GM20431 (cell line): ENCODE data around the gene WNT9A.

Experiments used
- in situ Hi-C: fragments of 300-500 bp; cut with MseI, MboI; formaldehyde crosslinking; loops from one replicate; pipeline ENCODE4 v1.15.0; 2020; ENCODE audit warnings: low sequenced_read_pairs; ENCODE audit not compliant: unreplicated experiment

Gene WNT9A

DNA sequence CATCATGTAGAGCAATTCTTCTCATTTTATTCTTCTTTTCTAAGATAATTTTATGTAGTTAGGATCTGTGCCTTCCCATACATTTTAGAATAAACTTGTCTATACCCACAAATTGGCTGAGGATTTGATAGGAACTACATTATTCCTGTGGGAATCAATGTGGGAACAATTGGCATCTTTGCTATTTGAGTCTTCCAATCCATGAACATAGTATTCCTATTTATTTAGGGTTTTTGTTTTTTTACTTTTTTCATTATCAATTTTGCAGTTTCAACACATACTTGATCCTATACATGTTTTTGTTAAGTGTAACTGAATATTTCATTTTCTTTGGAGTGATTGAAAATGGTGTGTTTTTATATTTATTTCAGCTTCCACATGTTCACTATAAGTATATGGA lies 8.1 kb upstream of the WNT9A start:
- in situ Hi-C loops = no loop called here

DNA sequence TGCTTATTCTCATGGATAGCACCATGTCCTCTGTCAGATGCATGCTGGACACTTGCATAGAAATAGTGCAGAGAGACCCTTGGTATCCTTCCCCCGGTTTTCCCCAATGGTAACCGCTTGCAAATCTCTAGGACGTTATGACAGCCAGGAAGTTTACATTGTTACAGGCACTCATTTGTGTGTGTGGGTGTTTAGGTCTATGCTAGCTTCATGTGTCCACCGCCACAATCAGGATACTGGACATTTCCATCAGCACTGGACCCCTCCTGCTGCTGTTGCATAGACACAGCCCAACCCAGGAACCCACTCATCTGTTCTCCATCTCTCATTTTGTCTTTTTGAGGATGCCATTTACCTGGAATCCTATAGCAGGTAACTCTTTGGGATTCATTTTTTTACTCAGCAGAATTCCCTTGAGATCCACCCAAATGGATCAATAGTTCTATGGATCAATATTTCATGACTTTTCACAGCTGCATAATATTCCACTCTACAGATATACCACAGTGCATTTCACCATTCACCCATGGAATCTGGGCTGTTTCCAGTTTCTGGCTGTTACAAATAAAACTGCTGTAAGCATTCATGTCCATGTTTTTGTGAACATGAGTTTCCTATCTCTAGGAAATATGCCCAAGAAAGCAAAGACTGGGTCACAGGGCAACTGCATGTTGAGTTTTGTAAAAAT lies 6.6 kb upstream of the WNT9A start:
- in situ Hi-C loops = no loop called here

DNA sequence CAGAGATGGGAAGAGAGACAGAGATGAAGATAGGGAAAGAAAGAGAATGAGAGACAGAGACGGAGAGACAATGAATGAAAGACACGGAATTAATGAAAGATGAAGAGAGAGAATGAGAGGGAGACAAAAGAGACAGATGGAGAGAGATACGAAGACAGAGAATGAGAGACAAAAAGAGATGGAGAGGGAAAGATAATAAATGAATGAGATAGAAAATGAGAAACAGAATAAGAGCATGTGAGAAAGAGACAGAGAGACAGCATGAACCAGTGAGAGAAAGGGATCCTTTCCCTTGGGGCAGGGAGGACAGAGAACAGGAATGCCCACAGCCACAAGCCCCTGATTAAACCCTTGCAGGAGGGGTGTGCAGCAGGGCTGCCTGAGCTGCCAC lies 5.3 kb upstream of the WNT9A start:
- in situ Hi-C loops = no loop called here

DNA sequence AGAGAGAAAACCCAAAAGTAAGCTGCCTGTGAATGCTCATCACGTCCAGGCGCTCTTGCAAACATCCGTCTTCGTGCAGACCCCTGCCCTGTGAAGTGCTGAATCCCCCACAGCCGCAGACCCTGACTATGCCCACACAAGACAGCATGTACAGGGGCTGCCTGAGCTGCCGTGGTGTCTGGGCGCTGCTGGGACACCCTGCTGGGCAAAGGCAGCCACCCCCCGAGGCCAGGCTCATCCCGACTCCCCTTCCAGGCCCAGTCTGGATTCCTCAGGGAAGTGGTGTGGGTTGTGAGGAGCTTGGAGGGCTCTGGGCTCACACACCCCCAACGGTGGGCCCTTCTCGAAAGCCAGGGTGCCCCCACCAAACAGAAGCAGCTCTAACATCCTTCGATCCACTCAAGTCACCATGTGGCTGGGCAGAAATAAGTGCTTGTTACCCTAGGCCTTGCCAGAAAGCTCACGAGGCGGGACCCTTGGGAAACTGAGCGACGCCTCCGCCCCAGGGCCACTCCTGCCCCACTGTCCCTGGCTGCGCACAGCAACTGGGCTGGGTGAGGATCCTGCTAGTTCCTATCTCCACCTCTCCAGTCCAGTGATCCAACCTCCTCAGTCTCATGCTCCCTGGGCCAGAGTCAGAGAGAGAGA lies 4.8 kb upstream of the WNT9A start:
- in situ Hi-C loops = no loop called here

DNA sequence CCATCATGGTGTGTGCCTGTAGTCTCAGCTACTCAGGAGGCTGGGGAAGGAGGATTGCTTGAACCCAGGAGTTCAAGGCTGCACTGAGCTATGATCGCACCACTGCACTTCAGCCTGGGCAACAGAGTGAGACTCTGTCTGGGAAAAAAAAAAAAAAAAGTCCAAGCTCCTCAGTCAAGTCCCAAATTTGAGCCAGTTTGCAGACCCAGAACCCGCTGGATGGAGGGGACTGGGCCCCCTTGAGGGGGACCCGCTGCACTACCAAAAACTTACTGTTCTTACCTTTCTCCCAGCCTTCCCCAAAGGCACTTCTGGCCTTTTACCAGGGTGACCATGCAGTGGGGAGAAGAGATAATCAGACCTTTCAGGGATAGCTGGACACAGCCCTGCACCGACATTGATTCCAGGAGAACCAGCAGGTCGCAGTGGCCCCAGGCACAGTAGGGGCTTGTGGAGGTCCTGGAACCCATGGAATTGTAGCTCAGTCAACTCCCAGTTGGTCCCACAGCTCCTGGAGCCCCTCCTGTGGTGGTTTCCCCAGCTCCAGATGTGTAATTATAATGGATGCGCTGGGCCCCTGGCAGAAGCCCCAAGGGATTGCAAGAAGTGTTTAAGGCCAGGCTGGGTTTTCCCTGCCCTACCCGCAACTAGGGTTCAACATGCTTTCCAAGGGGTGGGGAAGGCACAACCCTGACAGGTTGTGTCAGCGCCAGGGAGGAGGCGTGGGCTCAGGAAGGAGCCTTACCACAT lies 4.1 kb upstream of the WNT9A start:
- in situ Hi-C loops = no loop called here

DNA sequence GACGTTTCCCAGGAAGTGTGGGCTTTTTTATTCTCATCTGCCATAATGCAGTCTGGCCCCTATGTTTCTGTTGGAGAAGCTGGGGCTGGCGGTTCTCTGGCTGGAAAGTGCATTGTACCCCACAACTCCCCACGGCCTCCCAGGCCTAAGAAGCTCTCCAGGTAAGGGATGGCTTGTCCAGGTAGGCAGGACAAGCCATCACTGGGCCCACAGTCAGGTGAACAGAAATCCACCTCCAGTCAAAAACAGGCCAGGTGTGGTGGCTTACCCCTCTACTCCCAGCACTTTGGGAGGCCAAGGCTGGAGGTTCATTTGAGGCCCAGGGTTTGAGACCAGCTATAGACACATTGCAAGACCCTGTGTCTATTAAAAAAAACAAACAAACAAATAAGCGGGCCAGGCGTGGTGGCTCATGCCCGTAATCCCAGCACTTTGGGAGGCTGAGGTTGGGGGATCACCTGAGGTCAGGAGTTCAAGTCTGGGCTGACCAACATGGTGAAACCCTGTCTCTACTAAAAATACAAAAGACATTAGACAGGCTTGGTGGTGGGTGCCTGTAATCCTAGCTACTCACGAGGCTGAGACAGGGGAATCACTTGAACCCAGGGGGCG lies 3.1 kb upstream of the WNT9A start:
- in situ Hi-C loops = no loop called here

DNA sequence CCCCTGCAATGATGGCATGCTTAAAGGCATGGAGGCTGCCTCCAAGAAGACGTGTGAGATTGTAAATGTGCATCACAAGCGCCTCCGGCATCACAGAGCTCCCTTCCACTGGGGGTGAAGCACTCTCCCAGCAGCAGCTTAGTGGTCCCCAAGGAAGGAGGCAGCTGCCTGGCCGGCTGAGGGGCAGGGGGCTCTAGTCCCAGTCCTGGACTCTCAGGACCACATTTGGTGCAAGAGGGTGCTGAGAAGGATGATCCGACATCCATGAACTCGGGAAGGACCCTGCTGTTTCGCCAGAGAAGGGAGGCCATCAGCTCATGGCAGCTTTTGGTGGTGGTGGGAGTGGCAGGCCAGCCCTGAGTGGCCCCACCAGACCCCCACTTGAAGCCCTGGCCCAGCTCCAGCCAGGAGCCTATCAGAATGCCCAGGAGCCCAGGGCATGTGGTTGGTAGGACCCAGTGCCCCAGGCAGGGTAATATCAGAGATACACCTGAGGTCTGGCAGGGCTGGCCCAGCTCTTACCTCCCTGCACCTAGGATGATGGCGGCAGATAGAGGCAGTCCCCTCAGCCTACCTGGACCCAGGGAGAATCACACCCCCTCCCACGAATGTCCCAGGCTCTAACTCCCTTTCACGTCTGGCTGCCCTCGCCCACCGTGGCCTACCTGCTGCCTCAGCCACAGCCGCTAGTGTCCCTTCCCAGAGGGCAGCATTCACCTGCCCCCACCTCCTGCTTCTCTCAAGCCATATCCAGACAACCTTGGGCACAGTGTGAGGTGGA lies 2.4 kb upstream of the WNT9A start:
- in situ Hi-C loops = no loop called here

DNA sequence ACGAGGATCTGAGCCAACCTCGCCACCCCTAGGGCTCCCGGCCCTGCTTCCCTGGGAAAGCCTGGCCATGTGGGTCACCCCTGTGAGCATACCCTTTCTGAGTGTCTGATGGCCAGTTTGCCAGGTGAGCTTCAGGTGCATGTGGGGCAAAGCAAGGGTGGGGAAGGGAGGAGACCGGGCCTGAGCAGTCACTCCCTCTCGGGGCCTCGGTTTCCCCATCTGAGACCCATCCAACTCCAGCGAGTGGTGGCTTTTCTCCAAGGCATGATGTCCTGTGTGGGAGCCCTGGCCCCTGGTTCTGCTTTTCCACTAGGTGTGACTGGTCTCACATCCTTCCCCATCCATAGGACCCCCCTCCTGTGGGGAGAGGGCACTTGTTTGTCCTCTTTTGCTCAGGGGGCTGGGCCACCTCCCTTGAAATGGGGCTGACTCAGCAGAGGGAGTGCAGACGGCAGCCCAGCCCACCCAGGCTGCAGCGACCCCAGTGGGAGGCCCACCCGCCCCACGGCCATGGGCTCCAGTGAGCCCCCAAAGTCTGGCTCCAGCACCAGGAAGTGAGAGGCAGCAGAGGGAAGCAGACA lies 1.7 kb upstream of the WNT9A start:
- in situ Hi-C loops = no loop called here

DNA sequence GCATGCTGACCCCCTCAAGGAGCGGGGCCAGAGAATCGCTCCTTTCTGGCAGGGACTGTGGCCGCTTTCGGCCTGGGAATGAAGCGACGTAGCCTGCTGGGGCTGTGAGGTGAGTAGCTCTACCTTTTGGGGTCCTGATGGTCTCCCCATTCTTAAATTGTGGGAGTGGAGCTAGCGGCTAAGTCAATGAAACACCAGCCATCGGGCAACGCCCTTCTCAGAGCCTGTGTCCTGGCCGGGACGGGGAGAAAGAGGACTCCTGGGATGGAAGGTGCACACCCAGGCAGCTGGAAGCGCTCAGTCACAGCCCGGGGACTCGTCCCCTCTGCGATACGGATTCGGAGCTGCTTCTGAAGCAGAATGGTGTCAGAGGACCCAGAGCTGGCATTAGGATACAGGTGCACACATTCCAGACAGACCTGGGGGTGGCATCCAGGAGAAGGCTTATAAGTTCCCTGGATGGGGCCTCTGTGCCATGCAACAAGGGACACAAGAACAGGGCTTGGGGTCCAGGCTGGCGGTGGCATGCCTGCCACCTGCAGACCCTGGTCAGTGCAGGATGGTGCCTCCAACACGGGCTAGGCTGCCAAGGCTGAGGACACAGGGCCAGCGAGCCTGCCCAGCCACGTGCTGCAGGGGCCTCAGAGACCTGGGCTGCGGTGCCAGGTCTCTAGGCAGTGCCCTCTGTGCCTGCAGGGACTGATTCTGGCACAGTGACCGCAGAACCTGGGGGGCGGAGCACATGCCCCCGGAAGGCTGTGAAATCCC lies 945 bp upstream of the WNT9A start:
- in situ Hi-C loops = no loop called here

DNA sequence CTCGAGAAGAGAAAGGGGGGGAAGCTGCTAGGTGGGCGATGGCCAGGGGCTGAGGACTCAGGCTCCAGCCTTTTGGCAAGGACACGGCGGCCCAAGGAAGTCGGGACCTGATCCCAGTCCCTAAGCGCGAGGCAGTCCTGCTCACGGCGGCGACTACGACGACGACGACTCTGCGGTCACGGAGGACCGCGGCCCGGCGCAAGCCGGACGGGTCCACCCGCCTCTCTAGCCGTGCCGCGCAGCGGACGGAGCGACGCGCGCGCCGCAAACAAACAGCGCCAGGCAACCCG lies 401 bp downstream of the WNT9A start:
- in situ Hi-C loops = no loop called here

DNA sequence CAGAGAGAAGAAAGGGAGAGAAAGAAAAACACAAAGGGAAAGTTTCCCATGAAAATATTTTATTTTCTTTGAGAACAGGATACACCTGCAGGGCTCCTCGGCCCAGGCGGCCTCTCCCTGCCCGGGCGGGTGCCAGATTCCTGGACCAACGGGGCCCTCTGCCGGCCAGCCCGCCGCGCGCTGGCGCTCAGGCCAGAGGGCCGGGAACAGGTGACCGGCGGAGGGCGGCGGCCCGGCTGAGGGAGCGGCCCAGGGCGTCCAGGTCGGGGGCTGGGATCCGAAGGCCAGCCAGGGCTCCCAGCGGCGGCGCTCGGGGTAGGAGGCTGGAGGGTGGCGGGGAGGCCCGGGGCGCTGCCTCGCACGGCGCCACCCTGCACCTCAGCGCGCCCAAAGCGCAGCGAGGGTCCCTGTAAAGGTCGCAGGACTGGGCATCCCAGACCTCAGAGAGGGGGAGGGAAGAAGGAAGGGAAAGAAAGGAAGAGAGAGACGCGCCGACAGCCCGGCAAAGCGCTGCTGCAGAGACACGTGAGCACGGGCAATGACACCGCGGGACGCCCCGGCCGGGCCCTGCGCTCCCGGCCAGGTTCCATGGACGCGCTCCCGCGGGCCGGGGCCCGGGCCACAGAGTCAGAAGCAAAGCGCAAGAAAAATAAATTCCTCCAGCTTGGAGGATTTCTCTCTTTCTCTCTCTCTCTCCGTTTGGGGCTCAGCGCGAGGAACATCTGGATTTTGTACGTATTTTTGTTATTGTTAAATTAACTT lies 927 bp downstream of the WNT9A start:
- in situ Hi-C loops = no loop called here

DNA sequence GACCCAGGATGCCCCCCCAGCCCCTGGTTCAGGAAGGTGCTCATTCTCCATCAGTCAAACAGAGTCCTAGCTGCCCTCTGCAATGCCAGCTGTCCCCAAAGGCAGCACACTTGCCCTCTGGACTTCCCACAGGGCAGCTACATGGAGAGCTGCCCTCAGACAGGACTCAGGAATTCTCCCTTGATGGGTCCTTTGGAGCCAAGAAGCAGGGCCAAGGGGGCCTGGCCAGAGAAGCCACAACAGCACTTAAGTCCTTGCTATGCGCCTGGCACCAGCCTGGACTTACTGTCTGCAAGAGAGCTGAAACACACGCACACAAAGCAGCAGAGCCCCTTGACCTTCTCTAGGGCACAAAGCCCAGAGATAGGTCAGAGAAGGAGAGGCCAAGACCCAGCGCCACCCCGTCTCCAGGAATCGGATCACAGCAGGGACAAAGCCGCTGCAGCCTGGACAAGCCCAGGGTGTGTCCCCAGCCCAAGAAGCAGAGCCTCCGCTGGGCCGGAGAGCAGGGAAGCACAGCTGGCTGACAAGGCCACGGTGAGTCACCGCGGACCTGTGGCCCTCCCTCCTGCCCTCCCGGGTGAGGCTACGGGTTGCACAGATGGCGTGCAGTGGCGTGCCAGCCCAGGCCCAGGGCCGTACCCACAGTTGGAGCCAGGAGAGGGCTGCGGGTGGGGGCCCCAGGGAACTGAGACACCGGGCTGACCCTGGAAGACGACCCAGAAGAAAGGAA lies 1.7 kb downstream of the WNT9A start:
- in situ Hi-C loops = no loop called here

DNA sequence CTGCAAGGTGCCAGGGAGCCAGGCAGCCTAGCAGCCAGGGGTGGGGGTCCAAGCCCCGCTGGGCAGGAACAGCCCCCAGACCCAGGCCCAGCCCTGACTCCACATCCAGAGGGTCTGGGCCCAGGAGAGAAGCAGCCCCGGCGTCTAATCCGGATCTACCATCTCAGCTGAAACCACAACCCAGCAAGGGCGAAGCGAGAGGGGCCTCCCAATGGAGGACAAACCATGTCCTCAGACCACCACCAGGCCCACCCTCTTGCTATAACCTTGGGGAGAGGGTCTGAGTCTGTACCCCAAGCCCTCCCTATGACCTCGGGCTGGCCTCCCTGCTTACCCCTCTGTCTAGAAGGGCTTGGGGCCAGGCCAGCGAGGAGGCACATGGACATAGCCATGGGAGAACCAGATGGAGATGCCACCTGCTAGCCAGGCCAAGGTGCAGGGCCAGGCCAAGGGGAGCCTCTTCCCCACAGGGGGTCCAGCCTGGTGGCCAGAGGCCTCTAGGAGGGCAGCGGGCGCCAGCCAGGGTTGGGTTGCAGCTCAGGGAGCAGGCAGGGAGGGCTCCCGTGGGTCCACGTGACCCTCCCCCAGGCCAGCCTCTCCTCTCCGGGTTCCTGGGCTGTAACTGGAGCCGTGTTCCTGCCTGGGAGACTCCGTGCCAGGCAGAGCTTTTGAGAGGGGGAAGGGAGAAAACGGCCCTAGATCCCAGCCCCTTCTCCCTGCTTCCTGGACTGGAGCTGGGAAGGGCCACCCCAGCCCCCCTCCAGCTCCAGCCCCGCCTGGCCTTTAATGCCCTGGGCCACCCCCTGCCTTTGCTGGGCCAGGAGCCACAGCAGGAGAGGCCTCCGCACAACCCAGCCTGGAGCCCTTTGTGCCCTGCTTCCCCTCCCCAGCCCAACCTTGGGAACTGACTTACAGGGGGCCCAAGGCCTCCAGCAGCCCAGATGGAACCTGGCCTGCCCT lies 2.5 kb downstream of the WNT9A start:
- in situ Hi-C loops = no loop called here

DNA sequence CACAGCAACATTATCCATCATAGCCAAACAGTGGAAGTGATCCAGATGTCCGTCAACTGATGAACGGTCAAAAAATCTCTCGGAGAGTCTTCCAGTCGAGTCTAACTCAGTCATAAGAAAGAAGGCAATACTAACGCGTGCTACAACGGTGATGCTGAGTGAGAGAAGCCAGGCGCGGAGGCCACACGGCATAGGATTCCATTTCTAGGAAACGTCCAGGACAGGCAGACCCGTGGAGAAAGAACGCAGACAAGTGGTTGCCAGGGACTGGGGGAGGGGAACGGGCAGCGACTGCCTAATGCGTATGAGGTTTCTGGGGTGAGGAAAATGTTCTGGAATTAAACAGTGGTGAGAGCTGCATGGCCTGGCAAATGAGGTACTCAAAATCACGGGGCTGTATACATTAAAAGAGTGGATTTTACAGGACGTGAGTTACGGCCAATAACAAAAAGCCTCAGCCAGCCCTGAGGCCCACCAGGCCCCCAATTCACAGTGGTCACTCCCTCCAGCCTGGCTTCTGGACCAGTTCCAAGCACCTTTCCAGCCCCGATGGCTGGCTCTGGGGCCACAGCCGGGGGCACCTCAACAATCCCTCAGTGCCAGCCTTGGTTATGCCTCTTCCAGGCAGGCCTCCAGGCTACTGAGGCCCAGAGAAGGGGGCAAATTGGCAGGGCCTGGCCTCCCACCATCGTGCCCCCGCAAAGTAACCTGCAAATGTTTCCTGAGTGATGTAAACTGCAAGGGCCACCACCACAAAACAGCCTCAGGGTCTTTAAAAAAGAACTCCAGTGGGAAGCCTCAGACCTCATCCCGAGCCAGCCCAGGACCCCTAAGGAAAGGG lies 3.4 kb downstream of the WNT9A start:
- in situ Hi-C loops = no loop called here

DNA sequence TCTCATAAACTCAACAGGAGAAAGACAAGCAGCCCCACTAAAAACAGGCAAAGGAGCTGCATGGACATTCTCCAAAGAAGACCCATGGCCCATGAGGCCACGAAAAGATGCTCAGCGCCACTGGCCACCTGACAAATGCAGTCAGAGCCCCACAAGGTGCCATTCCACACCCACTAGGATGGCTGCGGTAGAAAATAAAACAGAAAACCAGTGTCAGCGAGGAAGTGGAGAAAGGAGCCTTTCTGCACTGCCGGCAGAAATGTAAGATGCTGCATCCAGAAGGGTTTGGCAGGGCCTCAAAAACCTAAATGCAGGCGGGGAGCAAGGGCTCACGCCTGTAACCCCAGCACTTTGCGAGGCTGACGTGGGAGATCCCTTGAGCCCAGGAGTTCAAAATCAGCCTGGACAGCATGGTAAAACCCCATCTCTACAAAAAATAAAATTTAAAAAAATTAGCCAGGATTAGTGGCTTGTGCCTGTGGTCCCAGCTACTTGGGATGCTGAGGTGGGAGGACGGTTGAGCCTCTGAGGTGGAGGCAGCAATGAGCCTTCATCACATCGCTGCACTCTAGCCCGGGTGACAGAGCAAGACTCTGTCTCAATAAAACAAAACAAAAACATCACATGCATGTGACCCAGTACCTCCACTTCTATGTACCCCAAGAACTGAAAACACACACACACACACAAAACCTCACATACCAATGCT lies 4.2 kb downstream of the WNT9A start:
- in situ Hi-C loops = no loop called here
